NCI-H1048 (cell line): ENCODE results near the gene ISG15.
"Not testable (repeated sequence)": the region's sequence is repeated elsewhere in the genome, so short reads cannot be mapped to it uniquely, and the experiment has no call there.

Source experiments
- DNase-seq: peaks from one replicate; lab custom pipeline; 2025; lab: John Stamatoyannopoulos, UW

The ISG15 gene

DNA sequence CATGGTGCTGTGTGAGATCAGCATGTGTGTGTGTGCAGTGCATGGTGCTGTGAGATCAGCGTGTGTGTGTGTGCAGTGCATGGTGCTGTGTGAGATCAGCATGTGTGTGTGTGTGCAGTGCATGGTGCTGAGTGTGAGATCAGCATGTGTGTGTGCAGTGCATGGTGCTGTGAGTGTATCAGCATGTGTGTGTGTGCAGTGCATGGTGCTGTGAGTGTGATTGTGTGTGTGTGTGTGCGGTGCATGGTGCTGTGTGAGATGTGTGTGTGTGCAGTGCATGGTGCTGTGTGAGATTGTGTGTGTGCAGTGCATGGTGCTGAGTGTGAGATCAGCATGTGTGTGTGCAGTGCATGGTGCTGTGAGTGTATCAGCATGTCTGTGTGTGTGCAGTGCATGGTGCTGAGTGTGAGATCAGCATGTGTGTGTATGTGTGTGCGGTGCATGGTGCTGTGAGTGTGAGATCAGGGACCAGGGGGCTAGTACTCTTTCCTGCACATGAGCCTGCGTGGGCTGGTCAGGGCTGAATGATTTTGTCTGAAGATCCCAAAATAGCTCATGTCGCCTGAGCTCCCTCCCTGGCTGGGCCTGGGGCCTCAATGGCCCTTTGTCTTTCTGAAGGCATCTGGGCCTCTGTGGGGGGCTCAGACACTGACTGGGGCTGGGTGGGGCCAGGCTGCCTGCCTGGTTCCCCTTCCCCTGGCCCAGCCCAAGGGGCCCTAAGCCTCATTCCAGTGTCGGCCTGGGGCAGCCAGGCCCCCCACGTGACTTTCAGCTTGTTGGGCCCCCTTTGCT lies 17.8 kb downstream of the ISG15 start:
- not testable (repeated sequence) for DNase-seq

DNA sequence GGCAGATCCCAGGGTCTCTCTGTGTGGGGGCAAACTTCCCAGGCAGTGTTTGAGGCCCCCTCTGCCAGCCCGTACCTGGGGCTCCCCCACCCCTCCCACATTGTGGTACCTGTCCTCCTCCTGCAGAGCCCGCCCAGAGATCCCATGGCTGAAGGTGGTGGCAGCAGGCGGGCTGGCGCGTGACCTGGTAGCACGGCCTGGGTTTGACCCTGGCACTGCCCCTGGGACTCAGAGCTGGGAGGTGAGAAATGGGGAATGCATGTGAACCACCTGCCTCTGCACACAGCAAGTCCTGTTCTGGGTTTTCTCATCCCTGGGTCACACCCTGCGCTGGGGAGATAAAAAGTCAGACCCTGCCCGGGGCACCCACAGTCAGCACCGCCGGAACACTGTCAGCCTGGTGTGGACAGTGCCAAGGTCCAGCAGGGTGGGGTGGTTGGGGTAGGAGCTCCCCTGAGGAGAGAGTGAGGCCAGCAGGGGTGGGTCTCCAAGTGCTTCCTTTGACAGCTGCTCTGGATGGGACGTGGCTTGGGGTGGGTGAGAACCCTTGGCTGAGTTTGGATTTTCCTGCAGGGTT lies 18.4 kb downstream of the ISG15 start:
- DNase-seq = no peak

DNA sequence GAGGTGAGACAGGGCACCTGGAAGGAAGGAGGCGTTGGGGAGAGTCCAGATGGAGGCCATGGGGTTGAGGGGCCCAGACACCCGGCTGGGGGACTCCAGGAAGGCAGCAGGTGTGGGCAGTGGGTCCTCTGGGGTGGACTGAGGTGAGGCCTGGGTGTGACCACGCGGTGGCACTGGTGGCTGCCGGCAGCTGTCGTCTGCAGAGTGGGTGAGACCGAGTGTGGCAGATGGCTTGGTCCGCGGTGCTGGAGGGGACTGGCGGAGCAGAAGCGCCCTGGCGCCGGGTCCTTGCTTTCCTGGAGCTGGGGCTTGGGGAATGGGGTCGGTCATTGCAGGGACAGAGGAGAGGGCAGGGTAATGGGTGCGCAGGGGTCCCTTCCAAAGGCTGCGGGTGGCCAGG lies 19.1 kb downstream of the ISG15 start:
- DNase-seq = no peak

GRCh38 chr1:1033009-1033587 lies 19.8 kb downstream of the ISG15 start:
- peak; percentile 96 for DNase-seq

- DNase-seq = no peak
These were observed 20.6 kb downstream of the ISG15 start for GRCh38 chr1:1033731-1034438.

DNA sequence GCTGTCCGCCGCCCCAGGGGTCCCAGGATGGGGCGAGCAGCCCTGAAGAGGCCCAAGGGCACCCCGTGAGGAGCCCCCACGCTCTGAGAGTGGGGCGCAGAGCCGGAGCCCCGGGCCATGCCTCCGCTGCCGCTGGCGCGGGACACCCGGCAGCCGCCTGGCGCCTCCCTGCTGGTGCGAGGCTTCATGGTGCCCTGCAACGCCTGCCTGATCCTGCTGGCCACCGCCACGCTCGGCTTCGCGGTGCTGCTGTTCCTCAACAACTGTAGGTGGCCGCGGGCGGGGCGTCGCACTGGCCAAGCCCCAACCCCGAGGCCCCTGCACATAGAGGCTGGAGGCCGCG lies 21.1 kb downstream of the ISG15 start:
- DNase-seq = no peak

DNA sequence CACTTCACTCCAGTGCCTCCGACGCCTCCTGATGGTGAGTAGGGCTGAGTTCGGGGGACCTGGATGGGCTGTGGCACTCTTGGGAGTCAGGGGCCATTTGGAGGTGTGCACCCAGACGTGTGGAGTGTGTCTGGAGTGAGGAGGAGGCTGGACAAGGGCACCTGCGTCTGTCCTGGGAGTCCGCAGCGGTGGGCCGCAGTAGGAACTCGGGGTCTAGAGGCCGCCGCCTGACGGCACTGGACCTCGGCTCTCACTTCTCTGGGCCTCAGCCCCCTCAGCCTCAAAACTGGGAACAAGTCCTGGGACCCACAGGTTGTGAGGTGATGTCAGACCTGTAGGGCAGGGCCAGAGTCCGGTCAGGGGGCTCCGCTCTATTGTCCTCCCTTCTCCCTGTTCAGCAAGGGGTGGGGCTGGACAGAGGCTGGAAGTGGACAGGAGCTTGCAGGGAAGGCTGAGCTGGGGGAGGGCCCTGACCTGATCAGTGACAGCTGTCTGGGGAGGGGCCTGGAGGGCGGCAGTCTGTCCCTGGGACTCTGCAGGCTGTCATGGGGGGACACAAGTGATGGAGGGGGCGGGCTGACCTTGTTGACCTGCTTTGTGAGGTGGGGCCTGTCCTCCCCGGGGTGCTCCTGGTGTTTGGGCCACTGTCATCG lies 22.1 kb downstream of the ISG15 start:
- no peak for DNase-seq

DNA sequence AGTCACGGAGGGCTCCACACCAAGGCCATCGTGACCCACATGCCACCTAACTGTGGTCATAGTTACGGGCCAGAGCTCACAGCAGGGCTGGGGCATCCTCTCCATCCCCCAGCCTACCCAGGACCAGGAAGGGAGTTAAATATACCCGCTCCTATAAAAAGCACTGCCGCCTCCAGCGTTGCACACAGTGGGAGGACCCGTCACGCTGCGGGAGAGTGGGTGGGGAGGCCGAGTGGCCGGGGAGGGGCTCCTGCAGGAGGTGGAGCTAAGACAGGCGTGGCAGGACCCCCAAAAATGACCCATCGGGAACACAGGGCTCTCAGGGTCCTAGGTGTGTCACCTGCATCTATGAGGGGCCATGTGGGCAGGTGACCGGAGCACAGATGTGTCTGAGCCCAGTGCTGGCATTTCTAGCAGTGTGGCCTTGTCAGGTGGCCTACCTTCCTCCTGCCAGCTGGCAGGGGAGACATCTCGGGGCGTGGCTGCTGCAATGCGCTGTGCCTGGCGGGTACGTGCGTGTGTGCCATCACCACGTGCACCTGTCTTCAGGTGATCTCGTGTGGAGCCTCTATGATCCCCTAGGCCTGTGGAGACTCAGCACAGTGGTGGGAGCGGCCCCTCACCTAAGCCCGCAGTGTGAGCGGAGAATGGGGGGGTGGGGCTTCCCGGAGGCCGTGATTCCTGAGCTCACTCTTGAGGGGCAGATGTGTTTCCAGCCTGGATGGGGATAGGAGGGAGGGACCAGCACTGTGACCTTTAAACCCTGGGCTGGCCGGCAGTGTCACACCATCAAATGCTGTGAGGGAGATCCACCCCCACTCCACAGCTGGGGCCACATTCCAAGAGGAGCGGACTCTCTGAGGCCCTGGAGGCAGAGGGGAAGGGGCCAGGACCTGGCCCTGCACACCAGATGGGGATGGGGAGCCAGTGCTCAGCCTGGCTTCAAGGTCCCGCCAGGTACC lies 24.4 kb downstream of the ISG15 start:
- DNase-seq = no peak

DNA sequence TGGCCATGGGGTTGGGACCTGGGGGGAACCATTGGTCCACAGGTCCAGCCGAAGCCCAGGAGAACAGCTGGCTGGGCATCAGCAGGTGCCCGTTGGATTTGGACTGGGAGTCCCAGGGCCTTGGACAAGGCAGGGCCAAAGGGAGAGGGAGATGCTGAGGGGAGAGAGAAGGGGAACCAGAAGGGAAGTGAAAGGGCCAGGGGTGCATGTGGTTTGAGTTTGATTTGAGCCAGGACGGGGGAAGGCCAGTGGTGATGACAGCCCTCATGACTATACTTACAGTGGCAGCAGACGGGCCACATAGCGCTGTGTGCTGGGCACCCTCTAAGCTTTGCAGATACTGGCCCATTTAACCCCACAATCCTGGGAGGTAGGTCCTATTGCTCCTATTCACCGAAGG lies 25.4 kb downstream of the ISG15 start:
- no peak for DNase-seq

DNA sequence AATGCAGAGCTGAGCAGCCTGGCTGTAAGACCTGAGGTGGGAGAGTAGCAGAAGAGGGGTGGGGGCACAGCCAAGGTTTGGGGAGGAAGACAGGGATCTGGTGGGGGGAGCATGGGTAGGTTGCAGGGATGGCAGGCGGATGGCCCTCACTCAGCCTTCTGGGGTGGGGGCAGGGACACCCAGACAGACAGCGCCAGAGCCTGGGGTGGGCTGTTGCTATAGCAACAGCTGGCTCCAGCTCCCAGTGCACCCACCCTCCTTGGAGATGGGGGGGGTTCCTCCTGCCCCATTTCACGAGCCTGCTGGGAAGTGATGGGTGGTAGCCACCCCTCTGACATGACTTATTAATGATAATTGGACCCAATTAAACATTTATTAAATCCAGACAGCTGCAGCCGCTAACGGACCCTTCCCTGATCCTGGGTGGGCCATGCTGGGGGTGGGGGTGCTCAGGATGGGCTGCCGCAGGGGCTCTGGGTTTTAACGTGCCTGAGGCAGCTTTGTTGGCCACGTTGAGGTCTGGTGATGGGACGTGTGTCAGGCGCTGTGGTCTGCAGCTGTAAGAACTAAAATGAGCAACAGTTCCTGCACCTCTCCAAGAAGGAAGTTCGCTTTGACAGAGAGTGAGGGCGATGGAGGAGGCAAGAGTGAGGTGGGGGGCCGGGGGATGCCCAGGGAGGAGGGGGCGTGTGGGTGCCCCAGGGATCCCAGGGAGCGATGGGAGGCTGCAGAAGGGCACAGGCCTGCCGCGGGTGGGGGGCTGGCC lies 26.0 kb downstream of the ISG15 start:
- no peak for DNase-seq

- peak; percentile 76 for DNase-seq
These were observed 27.0 kb downstream of the ISG15 start for GRCh38 chr1:1040004-1040991.

DNA sequence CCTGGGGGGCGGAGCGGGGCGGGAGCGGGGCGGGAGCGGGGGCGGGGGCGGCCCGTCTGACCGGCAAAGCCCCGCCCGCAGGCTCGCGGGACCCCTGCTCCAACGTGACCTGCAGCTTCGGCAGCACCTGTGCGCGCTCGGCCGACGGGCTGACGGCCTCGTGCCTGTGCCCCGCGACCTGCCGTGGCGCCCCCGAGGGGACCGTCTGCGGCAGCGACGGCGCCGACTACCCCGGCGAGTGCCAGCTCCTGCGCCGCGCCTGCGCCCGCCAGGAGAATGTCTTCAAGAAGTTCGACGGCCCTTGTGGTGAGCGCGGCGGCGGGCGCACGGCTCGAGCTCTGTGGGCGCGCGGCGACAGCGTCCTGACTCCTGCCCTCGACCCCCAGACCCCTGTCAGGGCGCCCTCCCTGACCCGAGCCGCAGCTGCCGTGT lies 27.8 kb downstream of the ISG15 start:
- DNase-seq = no peak

DNA sequence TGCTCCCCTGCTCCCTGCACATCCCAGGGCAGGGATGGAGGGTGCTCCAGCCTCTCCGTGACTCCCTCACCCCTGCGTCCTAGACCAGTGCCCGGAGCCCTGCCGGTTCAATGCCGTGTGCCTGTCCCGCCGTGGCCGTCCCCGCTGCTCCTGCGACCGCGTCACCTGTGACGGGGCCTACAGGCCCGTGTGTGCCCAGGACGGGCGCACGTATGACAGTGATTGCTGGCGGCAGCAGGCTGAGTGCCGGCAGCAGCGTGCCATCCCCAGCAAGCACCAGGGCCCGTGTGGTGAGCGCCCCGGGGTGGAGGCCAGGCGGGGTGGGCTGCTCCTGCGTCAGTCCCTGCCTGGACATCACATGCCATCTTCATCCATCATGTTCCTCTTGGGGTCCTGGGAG lies 28.6 kb downstream of the ISG15 start:
- no peak for DNase-seq

GRCh38 chr1:1042835-1043234 lies 29.5 kb downstream of the ISG15 start:
- DNase-seq = no peak

DNA sequence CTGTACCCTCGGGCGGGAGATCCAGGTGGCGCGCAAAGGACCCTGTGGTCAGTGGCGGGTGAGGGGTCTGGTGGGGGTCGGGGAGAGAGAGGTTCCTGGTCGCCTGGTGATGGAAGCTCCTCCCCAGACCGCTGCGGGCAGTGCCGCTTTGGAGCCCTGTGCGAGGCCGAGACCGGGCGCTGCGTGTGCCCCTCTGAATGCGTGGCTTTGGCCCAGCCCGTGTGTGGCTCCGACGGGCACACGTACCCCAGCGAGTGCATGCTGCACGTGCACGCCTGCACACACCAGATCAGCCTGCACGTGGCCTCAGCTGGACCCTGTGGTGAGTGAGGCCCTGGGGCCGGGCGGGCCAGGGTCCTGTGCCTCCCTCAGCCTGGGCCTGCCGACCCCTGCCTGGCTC lies 30.1 kb downstream of the ISG15 start:
- no peak for DNase-seq

- DNase-seq = no peak
These were observed 30.6 kb downstream of the ISG15 start for GRCh38 chr1:1043921-1044320.

DNA sequence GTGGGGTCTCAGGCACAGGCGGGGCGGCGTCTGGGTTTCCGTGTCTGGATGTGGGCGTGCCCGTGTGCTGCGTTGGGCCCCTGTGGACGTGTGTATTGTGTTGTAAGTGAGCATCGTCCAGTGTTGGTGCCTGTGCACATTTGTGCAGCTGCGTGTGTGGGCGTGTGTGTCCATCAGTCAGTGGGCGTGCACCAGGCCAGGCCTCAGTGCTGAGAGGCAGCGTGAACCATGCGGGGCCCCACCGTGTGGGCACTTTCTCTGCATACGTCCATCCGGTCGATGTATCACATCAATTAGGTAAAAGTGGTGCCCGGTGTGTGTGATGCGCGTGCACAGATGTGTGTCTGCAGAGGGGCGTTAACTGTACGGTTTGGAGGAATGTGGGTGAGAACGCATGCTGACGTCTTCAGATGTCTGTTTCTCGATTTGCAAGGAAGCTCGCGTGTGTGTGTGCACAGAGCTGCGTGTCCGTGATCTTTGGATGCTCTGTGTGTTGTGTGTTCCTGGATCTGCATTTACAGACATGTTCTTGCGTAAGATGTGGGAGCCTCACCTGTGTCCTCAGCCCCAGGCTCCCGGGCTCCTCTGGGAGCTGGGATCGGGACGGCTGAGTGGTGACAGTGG lies 31.3 kb downstream of the ISG15 start:
- no peak for DNase-seq

DNA sequence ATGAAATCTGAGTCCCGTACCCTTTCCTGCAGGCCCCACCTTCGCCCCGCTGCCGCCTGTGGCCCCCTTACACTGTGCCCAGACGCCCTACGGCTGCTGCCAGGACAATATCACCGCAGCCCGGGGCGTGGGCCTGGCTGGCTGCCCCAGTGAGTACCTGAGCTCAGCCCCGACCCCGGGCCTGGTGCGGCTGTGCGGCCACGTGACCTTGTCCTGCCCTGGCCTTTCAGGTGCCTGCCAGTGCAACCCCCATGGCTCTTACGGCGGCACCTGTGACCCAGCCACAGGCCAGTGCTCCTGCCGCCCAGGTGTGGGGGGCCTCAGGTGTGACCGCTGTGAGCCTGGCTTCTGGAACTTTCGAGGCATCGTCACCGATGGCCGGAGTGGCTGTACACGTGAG lies 31.8 kb downstream of the ISG15 start:
- DNase-seq = no peak

DNA sequence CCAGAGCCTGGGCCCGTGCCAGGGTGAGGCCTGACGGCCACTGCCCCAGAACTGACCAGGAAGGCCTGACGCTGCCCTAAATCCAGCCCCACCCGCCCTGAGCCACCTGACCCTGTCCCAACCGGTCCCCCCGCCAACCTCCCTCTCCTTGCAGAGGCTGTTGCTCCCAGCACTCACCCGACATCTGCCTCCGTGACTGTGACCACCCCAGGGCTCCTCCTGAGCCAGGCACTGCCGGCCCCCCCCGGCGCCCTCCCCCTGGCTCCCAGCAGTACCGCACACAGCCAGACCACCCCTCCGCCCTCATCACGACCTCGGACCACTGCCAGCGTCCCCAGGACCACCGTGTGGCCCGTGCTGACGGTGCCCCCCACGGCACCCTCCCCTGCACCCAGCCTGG lies 32.9 kb downstream of the ISG15 start:
- DNase-seq = no peak
